Activated CD4-positive, alpha-beta memory T cell treated with anti-CD3 and anti-CD28 coated beads, Interleukin-2, amount 10 ng/mL, durations not matched to agents 7 days and 5 days (primary cell): ENCODE measurements around the gene AMZ2. TPM values are rescaled to one million over a fixed set of nuclear protein-coding genes. Genes with fewer than 3 reads are reported as not detected.
"Not testable (repeated sequence)": the region's sequence is repeated elsewhere in the genome, so short reads cannot be mapped to it uniquely, and the experiment has no call there.

Experiments
- CTCF ChIA-PET: fragments of 350-600 bp; sonication (Branson Sonifier 250); formaldehyde crosslinking; loops from one replicate; lab custom pipeline; 2021; ENCODE audit warnings: antibody characterized with exemption, inconsistent platforms; lab: Charles Lee
- POLR2A ChIA-PET: fragments of 350-600 bp; sonication (Branson Sonifier 250); formaldehyde crosslinking; loops from one replicate; lab custom pipeline; 2021; ENCODE audit warnings: antibody characterized with exemption; lab: Charles Lee
- DNase-seq: peaks from one replicate; pipeline ENCODE4 v3.0.0-alpha.2; 2020
- H3K27ac Mint-ChIP-seq: one replicate; pipeline ENCODE4 v1.8.0; 2021; ENCODE audit warnings: mild to moderate bottlenecking, mixed read lengths
- H3K27me3 Mint-ChIP-seq: one replicate; pipeline ENCODE4 v1.8.0; 2021; ENCODE audit warnings: mixed read lengths
- H3K36me3 Mint-ChIP-seq: one replicate; pipeline ENCODE4 v1.8.0; 2021; ENCODE audit warnings: low read depth, mixed read lengths
- H3K4me1 Mint-ChIP-seq: one replicate; pipeline ENCODE4 v1.8.0; 2021; ENCODE audit warnings: mixed read lengths
- H3K4me3 Mint-ChIP-seq: one replicate; pipeline ENCODE4 v1.8.0; 2021; ENCODE audit warnings: mild to moderate bottlenecking, mixed read lengths
- H3K9me3 Mint-ChIP-seq: one replicate; pipeline ENCODE4 v1.8.0; 2021; ENCODE audit warnings: mixed read lengths
- total RNA-seq, 2 experiments: library from RNA; stranded (reverse); gene quantifications; one replicate each; pipeline ENCODE4 v1.2.3, GENCODE V29; 2021

The AMZ2 gene
- total RNA-seq, 2 experiments from 2014 or later, result 106 to 121 TPM

DNA sequence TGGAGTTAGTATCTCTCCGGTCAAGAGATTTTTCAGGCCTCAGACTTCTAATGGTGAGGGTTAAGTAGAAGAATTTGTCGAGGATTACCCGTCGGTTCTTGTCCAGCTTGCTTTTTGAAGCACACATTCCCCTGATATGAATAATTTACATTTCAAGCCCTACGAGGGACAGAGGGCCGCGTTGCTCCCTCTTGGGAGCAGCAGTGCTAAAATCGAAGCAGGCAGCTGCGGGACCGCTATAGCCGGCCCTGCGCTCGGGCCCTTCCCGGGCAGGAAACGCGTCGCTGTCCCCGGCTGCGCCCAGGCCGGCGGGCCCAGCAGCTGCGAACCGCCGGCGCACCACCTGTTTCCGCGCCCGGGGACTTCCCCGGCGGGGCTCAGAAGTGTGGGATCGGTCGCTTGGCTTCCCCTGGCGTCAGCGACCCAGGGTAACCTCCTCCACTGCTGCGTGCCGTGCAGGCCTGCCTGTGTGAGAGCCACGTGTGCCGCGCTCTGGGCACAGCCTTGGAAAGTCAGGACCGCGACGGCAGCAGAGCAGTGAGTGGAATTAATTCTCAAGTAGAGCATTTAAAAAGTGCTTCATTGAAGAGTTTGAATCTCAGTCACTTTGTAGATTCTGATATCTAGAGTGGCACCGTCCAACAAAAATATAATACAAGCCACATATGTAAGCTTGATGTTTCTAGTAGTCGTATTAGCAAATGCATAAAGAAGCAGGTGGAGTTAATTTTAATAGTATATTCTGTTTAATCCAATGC is 11.2 kb downstream of the AMZ2 start:
- CTCF ChIA-PET, result interaction anchor here (1.0 to 2.1 kb wide), 6 partner anchors 10 to 200 kb away, joined by 3 to 9 read pairs (median 6); no protein-coding TSS in a partner anchor
- Mint-ChIP-seq H3K36me3 (peaks cover 42% of the 10 kb centered on the region), H3K4me3 (peak overlapping the region; percentile 66), H3K27ac (peak overlapping the region; percentile 88), H3K4me1 (peaks cover 82% of the 10 kb centered on the region)
- H3K27me3 Mint-ChIP-seq, H3K9me3 Mint-ChIP-seq: not testable (repeated sequence)
- DNase-seq, result peak; percentile 87
- POLR2A ChIA-PET, result interaction anchor here (0.6 to 3.2 kb wide), 10 partner anchors 11 to 894 kb away, joined by 3 to 47 read pairs (median 4); partner anchors contain the start of genes AMZ2, ARSG, SLC16A6 and WIPI1

DNA sequence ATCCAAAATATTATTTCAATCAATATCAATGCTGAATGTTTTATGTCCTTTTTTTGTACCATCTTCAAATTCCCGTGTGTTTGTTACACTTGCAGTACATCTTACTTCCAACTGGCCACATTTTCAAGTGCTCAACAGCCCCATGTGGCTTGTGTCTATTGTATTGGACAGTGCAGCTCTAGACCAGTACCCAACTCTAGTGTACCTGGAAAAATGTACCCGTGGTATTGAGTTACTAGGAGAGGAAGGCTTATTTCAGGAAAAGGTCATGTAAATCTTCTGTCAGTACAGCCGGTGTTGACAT is 11.8 kb downstream of the AMZ2 start:
- not testable (repeated sequence) for DNase-seq, H3K27me3 Mint-ChIP-seq, H3K9me3 Mint-ChIP-seq
- H3K27ac Mint-ChIP-seq, result peak overlapping the region; percentile 88
- H3K4me3 Mint-ChIP-seq, result peak overlapping the region; percentile 66
- POLR2A ChIA-PET, result interaction anchor here (1.1 to 3.2 kb wide), 9 partner anchors 11 to 199 kb away, joined by 3 to 47 read pairs (median 5); partner anchors contain the start of genes AMZ2, ARSG, SLC16A6 and WIPI1
- H3K36me3 Mint-ChIP-seq, result peaks cover 36% of the 10 kb centered on the region
- CTCF ChIA-PET, result interaction anchor here (1.7 to 2.1 kb wide), 3 partner anchors 139 to 177 kb away, joined by 5 to 9 read pairs (median 8); no protein-coding TSS in a partner anchor
- H3K4me1 Mint-ChIP-seq, result peaks cover 77% of the 10 kb centered on the region

DNA sequence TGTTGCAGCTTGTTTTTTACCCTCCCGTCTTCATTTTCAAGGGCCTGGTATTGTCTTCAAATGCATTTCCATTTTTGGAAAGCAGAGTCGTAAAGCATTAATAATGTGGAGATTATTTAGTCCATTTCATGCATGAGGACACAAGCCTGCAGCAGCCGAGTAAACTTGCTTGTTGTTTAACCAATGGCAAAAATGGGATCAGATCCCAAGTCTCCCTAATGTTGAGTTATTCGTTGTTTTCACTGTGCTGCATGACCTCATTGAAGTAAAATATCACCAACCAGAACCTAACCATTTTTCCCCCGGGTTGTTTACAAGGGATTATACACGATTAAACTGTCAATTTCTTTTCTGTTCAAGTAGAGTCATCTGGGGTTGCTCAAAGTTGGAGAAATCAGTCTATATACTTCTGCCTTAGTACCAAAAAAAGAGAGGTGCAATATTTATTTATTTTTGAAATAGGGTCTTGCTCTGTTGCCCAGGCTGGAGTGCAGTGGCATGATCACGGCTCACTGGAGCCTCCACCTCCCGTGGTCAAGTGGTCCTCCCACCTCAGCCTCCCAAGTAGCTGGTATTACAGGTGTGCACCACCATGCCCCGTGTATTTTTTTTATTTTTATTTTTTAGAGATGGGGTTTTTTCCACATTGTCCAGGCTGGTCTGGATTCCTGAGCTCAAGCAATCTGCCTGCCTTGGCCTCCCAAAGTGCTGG is 12.4 kb downstream of the AMZ2 start:
- Mint-ChIP-seq H3K27ac (peak overlapping the region; percentile 88), H3K9me3 (no peaks in the 10 kb centered on the region), H3K27me3 (no peaks in the 10 kb centered on the region), H3K4me1 (peaks cover 71% of the 10 kb centered on the region), H3K4me3 (peak overlapping the region; percentile 66), H3K36me3 (peaks cover 30% of the 10 kb centered on the region)
- no peak for DNase-seq
- CTCF ChIA-PET, result interaction anchor here (0.6 to 2.1 kb wide), 7 partner anchors 138 to 228 kb away, joined by 3 to 9 read pairs (median 5); no protein-coding TSS in a partner anchor
- POLR2A ChIA-PET, result interaction anchor here (0.9 to 3.2 kb wide), 7 partner anchors 12 to 199 kb away, joined by 3 to 47 read pairs (median 5); partner anchors contain the start of genes AMZ2 and WIPI1

DNA sequence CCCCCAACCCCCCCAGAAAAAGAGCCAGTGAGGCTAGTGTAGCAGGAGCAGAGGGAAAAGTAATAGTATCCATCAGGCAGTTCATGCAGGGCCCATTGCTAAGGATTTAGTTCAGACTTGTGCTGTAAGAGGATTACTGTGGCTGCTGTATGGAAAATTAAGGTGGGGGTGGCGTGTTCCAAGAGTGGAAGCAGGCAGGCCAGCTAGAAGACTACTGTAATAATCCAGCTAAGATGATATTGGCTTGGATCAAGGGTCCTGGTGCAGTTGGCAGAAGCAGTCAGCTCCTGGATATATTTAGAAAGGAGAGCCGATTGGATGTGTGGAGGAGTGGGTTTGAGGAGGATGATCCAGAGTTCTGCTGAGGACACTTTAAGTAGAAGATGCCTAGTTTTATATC is 14.6 kb downstream of the AMZ2 start:
- peaks cover 21% of the 10 kb centered on the region for H3K36me3 Mint-ChIP-seq
- POLR2A ChIA-PET, result interaction anchor here (0.8 to 2.9 kb wide), 9 partner anchors 15 to 201 kb away, joined by 3 to 17 read pairs (median 6); partner anchors contain the start of genes AMZ2, ARSG and SLC16A6
- H3K27ac Mint-ChIP-seq, H3K27me3 Mint-ChIP-seq, DNase-seq, H3K4me3 Mint-ChIP-seq, H3K9me3 Mint-ChIP-seq: not testable (repeated sequence)
- CTCF ChIA-PET, result interaction anchor here (0.5 to 4.9 kb wide), 15 partner anchors 8 to 205 kb away, joined by 3 to 55 read pairs (median 4); partner anchors contain the start of genes ARSG, SLC16A6 and WIPI1
- peaks cover 61% of the 10 kb centered on the region for H3K4me1 Mint-ChIP-seq

DNA sequence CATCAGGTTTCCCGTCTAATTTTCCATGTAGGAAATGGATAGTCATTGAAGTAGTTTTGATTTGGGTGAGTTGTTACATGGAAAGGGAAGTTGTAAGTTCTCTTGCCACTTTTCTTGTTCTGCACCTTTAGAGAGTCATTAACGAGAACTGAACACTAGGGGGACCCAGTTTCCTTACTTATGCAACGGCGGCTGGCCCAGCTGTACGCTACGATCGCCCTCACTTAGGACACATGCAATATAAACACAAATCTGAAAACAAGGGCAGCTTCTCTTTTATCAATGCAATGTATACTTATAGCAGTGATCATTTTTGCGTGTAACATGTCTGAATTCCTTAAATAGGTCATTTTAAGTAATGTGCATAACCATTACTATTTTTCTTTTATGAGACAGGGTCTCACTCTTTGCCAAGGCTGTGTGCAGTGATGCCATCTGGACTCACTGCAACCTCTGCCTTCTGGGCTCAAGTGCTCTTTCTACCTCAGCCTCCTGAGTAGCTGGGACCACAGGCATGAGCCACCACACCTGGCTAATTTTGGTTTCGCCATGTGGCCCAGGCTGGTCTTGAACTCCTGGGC is 15.3 kb downstream of the AMZ2 start:
- peak overlapping the region; percentile 31 for H3K27ac Mint-ChIP-seq
- H3K4me3 Mint-ChIP-seq, H3K9me3 Mint-ChIP-seq, H3K27me3 Mint-ChIP-seq, DNase-seq: not testable (repeated sequence)
- H3K36me3 Mint-ChIP-seq, result peaks cover 20% of the 10 kb centered on the region
- H3K4me1 Mint-ChIP-seq, result peaks cover 57% of the 10 kb centered on the region
- CTCF ChIA-PET, result interaction anchor here (0.6 to 4.9 kb wide), 16 partner anchors 9 to 244 kb away, joined by 3 to 55 read pairs (median 4); partner anchors contain the start of genes ARSG, SLC16A6 and WIPI1
- POLR2A ChIA-PET, result interaction anchor here (0.7 to 2.9 kb wide), 9 partner anchors 16 to 201 kb away, joined by 3 to 17 read pairs (median 5); partner anchors contain the start of genes AMZ2, ARSG and SLC16A6

DNA sequence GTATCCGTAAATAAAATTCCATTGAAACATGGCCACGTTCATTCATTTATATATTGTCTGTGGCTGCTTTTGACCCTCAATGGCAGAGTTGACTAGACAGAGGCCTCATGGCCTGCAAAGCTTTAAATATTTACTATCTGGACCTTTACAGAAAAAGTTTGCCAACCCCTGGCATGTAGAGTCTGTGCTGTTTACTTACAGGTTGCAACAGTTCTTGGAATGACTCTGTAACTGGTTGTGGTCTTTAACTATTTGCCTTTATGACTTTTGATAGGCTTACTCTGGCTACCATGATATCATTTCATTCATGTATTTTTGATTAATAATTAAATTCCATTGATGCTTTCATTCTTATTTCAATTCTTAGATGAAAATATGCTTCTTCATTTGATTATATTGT is 18.0 kb downstream of the AMZ2 start:
- not testable (repeated sequence) for DNase-seq, H3K4me3 Mint-ChIP-seq, H3K9me3 Mint-ChIP-seq, H3K27ac Mint-ChIP-seq, H3K27me3 Mint-ChIP-seq
- Mint-ChIP-seq H3K4me1 (peaks cover 37% of the 10 kb centered on the region), H3K36me3 (peaks cover 30% of the 10 kb centered on the region)
- POLR2A ChIA-PET, result interaction anchor here (1.2 kb wide), 1 partner anchor 17 kb away, joined by 3 read pairs; no protein-coding TSS in a partner anchor
- CTCF ChIA-PET, result interaction anchor here (0.6 to 4.9 kb wide), 14 partner anchors 8 to 202 kb away, joined by 3 to 55 read pairs (median 8); partner anchors contain the start of genes AMZ2, ARSG, SLC16A6 and WIPI1

DNA sequence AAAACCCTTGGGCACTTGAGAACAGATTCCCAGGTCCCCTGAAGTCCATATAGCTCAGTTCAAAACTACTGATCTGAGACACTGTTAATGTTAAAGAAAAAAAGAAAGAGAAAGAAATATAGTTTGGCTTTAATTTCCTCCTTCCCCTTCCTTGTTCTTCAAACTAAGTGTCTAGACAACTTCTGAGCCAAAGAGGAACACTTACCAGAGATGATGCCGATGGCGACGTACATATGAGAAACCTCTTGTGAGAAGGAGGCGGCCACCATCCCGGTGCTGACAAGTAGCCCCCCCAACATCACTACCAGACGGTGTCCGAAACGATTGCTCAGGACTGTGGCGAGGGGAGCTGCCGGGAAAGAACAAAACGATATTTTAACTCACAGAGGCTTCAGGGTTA is 25.9 kb downstream of the AMZ2 start:
- no peak overlapping the region for H3K4me3 Mint-ChIP-seq
- H3K27me3 Mint-ChIP-seq, result no peaks in the 10 kb centered on the region
- peak overlapping the region; percentile 19 for H3K27ac Mint-ChIP-seq
- no peak for DNase-seq
- peaks cover 4% of the 10 kb centered on the region for H3K9me3 Mint-ChIP-seq
- H3K36me3 Mint-ChIP-seq, result peaks cover 54% of the 10 kb centered on the region
- H3K4me1 Mint-ChIP-seq, result no peaks in the 10 kb centered on the region
- ChIA-PET POLR2A (interaction anchor here (1.5 to 1.7 kb wide), 2 partner anchors 18 kb away, joined by 3 to 4 read pairs; partner anchors contain the start of genes ARSG and SLC16A6), CTCF (interaction anchor here (1.2 to 1.3 kb wide), 2 partner anchors 9 to 125 kb away, joined by 3 to 10 read pairs; no protein-coding TSS in a partner anchor)

DNA sequence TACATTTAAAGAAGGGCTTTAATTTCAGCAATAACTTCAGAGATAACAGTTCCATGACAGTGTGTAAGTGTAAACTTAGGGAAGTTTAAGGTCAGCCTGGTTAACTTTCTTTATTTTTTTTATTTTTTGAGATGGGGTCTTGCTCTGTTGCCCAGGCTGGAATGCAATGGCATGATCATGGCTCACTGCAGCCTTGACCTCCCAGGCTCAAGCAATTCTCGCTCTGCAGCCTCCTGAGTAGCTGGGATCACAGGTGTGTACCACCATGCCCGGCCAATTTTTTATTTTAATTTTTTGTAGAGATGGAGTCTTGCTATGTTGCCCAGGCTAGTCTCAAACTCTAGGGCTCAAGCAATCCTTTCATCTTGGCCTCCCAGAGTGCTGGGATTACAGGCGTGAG is 28.5 kb downstream of the AMZ2 start:
- DNase-seq, H3K4me3 Mint-ChIP-seq, H3K4me1 Mint-ChIP-seq, H3K27ac Mint-ChIP-seq, H3K27me3 Mint-ChIP-seq, POLR2A ChIA-PET, H3K9me3 Mint-ChIP-seq, CTCF ChIA-PET: not testable (repeated sequence)
- H3K36me3 Mint-ChIP-seq, result peaks cover 59% of the 10 kb centered on the region

DNA sequence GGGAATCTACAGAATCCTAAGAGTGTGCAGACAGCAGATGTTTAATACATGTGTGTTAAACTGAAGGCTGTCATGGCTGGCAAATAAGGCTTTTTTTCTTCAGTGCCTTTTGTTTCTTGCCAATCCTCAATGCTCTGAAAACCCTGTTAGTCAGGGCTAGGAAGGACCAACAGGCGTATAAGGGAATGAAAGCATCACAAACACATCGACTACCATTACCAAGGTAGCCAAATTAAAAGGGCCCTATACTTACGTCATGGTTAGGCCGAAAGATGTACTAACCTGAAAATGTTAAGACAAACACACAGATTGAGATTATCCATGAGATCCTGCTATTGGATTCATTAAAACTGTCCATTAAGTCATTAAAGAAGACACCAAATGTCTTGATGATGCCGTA is 30.0 kb downstream of the AMZ2 start:
- POLR2A ChIA-PET, result interaction anchor here (1.2 kb wide), 1 partner anchor 12 kb away, joined by 3 read pairs; no protein-coding TSS in a partner anchor
- DNase-seq, result no peak
- no peaks in the 10 kb centered on the region for H3K27me3 Mint-ChIP-seq
- H3K27ac Mint-ChIP-seq, result no peak overlapping the region
- CTCF ChIA-PET, result interaction anchor here (1.1 to 1.2 kb wide), 2 partner anchors 11 to 159 kb away, joined by 3 read pairs; no protein-coding TSS in a partner anchor
- H3K9me3 Mint-ChIP-seq, result peaks cover 9% of the 10 kb centered on the region
- H3K4me3 Mint-ChIP-seq, result no peak overlapping the region
- peaks cover 1% of the 10 kb centered on the region for H3K4me1 Mint-ChIP-seq
- peaks cover 60% of the 10 kb centered on the region for H3K36me3 Mint-ChIP-seq

DNA sequence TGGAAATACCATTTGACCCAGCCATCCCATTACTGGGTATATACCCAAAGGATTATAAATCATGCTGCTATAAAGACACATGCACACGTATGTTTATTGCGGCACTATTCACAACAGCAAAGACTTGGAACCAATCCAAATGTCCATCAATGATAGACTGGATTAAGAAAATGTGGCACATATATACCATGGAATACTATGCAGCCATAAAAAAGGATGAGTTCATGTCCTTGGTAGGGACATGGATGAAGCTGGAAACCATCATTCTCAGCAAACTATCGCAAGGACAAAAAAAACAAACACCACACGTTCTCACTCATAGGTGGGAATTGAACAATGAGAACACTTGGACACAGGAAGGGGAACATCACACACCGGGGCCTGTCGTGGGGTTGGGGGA is 34.1 kb downstream of the AMZ2 start:
- H3K4me1 Mint-ChIP-seq, H3K27me3 Mint-ChIP-seq, H3K27ac Mint-ChIP-seq, CTCF ChIA-PET, DNase-seq, H3K9me3 Mint-ChIP-seq, POLR2A ChIA-PET, H3K4me3 Mint-ChIP-seq: not testable (repeated sequence)
- H3K36me3 Mint-ChIP-seq, result peaks cover 41% of the 10 kb centered on the region

DNA sequence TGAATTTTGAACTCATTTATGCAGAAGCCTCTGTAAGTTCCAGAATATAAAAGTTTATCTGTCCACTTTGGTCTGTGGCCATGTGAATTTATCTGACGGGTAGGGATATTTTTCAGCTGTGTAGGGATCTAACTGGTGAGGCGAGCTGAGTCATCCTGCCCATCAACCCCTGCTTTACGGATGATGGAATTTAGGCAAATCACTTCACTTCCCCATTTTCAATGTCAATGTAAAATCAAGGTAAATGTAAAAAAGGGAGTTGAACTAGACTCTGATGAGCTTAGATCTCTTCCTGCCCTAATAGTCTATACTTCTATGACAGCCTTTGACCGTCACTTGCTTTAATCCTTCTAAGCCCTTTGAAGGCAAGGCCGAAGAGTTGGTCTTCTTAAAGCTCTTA is 40.5 kb downstream of the AMZ2 start:
- peak overlapping the region; percentile 37 for H3K27ac Mint-ChIP-seq
- POLR2A ChIA-PET, result interaction anchor here (1.2 to 8.6 kb wide), 6 partner anchors 8 to 172 kb away, joined by 3 to 158 read pairs (median 77); partner anchors contain the start of gene WIPI1

More for the DNA sequence above, 40.5 kb downstream of the AMZ2 start:
- peak overlapping the region; percentile 87 for H3K4me3 Mint-ChIP-seq
- H3K9me3 Mint-ChIP-seq, result no peaks in the 10 kb centered on the region
- H3K36me3 Mint-ChIP-seq, result peaks cover 26% of the 10 kb centered on the region
- CTCF ChIA-PET, result interaction anchor here (0.8 to 5.0 kb wide), 4 partner anchors 10 to 149 kb away, joined by 3 to 33 read pairs (median 12); no protein-coding TSS in a partner anchor
- H3K27me3 Mint-ChIP-seq, result no peaks in the 10 kb centered on the region
- H3K4me1 Mint-ChIP-seq, result peaks cover 46% of the 10 kb centered on the region
- DNase-seq, result no peak
